ENCODE results near the gene ITIH2.

Gene ITIH2

GRCh38 chr10:7720478-7720877 is 17.4 kb downstream of the ITIH2 start:
- Histone ChIP-seq H3K36me3 (replicated peaks; ENCODE audit: insufficient read depth, low read length) (no peaks in the 10 kb centered on the region), H3K4me1 (ENCODE audit: low read length) (no peaks in the 10 kb centered on the region), H3K9me3 (replicated peaks; ENCODE audit: insufficient read depth, low read length) (no peaks in the 10 kb centered on the region), H3F3A (ENCODE audit: insufficient read depth, low read length) (no peaks in the 10 kb centered on the region), H3K27me3 (replicated peaks; ENCODE audit: insufficient read depth, low read length) (no peaks in the 10 kb centered on the region), H4K20me1 (ENCODE audit: insufficient read depth, low read length) (no peaks in the 10 kb centered on the region), H3K4me3 (ENCODE audit: low read length) (no peak overlapping the region), H3K9ac (ENCODE audit: low read length) (no peak overlapping the region), H3K9me2 (replicated peaks; ENCODE audit: insufficient read depth, low read length) (no peaks in the 10 kb centered on the region), H3K27ac (ENCODE audit: low read length) (no peak overlapping the region), H3K4me2 (ENCODE audit: low read depth, low read length) (no peak overlapping the region), H2AFZ (ENCODE audit: low read length) (no peak overlapping the region), H3K79me2 (ENCODE audit: low read length) (no peaks in the 10 kb centered on the region)
- TF ChIP-seq EZH2phosphoT487 (IDR thresholded peaks at IDR 0.05; ENCODE audit: low read length) (no peak), CTCF (IDR thresholded peaks at IDR 0.05; ENCODE audit: low read length) (no peak), EZH2 (optimal IDR thresholded peaks at IDR 0.05; ENCODE audit: low read depth, low read length) (no peak)
- DNase-seq = no peak

GRCh38 chr10:7722927-7723529 is 19.9 kb downstream of the ITIH2 start:
- DNase-seq = no peak
- H3F3A ChIP-seq (ENCODE audit: insufficient read depth, low read length) = no peaks in the 10 kb centered on the region
- H3K4me2 ChIP-seq (ENCODE audit: low read depth, low read length) = no peak overlapping the region
- H3K4me1 ChIP-seq (ENCODE audit: low read length) = no peaks in the 10 kb centered on the region
- TF ChIP-seq EZH2 (optimal IDR thresholded peaks at IDR 0.05; ENCODE audit: low read depth, low read length) = no peak
- H3K79me2 ChIP-seq (ENCODE audit: low read length) = no peaks in the 10 kb centered on the region
- H3K9me2 ChIP-seq (replicated peaks; ENCODE audit: insufficient read depth, low read length) = no peaks in the 10 kb centered on the region
- no peak overlapping the region for H3K27ac ChIP-seq (ENCODE audit: low read length)
- H3K4me3 ChIP-seq (ENCODE audit: low read length) = no peak overlapping the region
- H3K9me3 ChIP-seq (replicated peaks; ENCODE audit: insufficient read depth, low read length) = no peaks in the 10 kb centered on the region
- no peak overlapping the region for H3K9ac ChIP-seq (ENCODE audit: low read length)
- no peaks in the 10 kb centered on the region for H4K20me1 ChIP-seq (ENCODE audit: insufficient read depth, low read length)
- H3K36me3 ChIP-seq (replicated peaks; ENCODE audit: insufficient read depth, low read length) = no peaks in the 10 kb centered on the region
- no peaks in the 10 kb centered on the region for H3K27me3 ChIP-seq (replicated peaks; ENCODE audit: insufficient read depth, low read length)
- no peak overlapping the region for H2AFZ ChIP-seq (ENCODE audit: low read length)

- no peaks in the 10 kb centered on the region for H3K9me3 ChIP-seq (replicated peaks; ENCODE audit: insufficient read depth, low read length)
- no peak for DNase-seq
- TF ChIP-seq CTCF (IDR thresholded peaks at IDR 0.05; ENCODE audit: low read length) (no peak), EZH2 (optimal IDR thresholded peaks at IDR 0.05; ENCODE audit: low read depth, low read length) (no peak), EZH2phosphoT487 (IDR thresholded peaks at IDR 0.05; ENCODE audit: low read length) (no peak)
These were observed 31.7 kb downstream of the ITIH2 start for GRCh38 chr10:7734821-7735220.

More at GRCh38 chr10:7734821-7735220, 31.7 kb downstream of the ITIH2 start:
- H3K4me1 ChIP-seq (ENCODE audit: low read length) = no peaks in the 10 kb centered on the region
- no peak overlapping the region for H3K27ac ChIP-seq (ENCODE audit: low read length)
- no peaks in the 10 kb centered on the region for H3K79me2 ChIP-seq (ENCODE audit: low read length)
- no peak overlapping the region for H3K9ac ChIP-seq (ENCODE audit: low read length)
- no peaks in the 10 kb centered on the region for H3K9me2 ChIP-seq (replicated peaks; ENCODE audit: insufficient read depth, low read length)
- no peak overlapping the region for H3K4me3 ChIP-seq (ENCODE audit: low read length)
- H4K20me1 ChIP-seq (ENCODE audit: insufficient read depth, low read length) = no peaks in the 10 kb centered on the region
- H2AFZ ChIP-seq (ENCODE audit: low read length) = no peak overlapping the region
- H3K4me2 ChIP-seq (ENCODE audit: low read depth, low read length) = no peak overlapping the region
- H3F3A ChIP-seq (ENCODE audit: insufficient read depth, low read length) = no peaks in the 10 kb centered on the region
- H3K36me3 ChIP-seq (replicated peaks; ENCODE audit: insufficient read depth, low read length) = no peaks in the 10 kb centered on the region
- no peaks in the 10 kb centered on the region for H3K27me3 ChIP-seq (replicated peaks; ENCODE audit: insufficient read depth, low read length)
